PC-3 (cell line): ENCODE results near the gene SH3BP5L.

Source experiments
- EZH2 ChIP-seq: fragments of 300-600 bp; sonication (generic); IDR thresholded peaks from one replicate; pipeline ENCODE4 v1.6.1; 2017; ENCODE audit warnings: antibody characterized with exemption, mild to moderate bottlenecking, low read length; ENCODE audit not compliant: unreplicated experiment
- EZH2phosphoT487 ChIP-seq: fragments of 300-600 bp; sonication (generic); IDR thresholded peaks from 2 replicates; pipeline ENCODE4 v1.6.1; 2018; ENCODE audit warnings: mild to moderate bottlenecking, antibody characterized with exemption, low read length, borderline replicate concordance
- TF ChIP-seq, protein P1 (sequence below): fragments of 300-600 bp; sonication (generic); conservative IDR thresholded peaks from 2 replicates; pipeline ENCODE4 v1.5.1; 2017; ENCODE audit warnings: antibody characterized with exemption, low read depth, mild to moderate bottlenecking, low read length

DNA sequence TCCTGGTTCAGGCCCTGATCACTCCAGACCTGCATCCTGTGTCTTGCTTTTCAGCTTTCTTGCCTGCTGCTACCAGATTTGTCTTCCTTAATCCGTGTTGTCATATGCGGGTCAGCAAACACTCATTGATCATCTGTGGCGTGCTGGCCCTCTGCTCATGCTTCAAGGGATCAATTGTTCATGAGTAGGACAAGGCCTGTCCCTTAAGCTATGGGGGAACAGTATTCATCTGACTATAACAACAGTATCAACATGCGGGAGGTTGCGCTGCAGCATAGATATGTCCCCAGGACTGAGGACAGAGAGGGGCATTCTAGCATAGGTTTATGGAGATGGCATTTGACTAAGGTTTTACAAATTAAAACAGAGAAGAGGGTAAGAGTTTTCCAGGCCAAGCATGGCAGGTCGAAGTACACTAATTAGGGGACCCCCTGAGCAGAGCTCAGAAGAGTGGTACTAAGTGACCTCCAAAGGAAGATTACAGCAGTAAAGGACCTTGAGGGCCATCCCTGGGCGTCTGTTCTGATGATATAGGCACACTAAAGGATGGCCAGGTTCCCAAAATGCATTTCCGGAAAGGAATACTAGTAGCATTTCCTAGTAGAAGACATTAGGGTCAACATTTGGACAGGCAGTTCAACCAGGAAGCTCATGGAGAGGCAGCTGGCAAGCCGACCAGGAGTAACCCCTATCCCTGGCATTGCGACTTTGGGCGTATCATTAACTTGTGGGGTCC, 11.5 kb upstream of the SH3BP5L start:
- TF ChIP-seq, protein P1, sequence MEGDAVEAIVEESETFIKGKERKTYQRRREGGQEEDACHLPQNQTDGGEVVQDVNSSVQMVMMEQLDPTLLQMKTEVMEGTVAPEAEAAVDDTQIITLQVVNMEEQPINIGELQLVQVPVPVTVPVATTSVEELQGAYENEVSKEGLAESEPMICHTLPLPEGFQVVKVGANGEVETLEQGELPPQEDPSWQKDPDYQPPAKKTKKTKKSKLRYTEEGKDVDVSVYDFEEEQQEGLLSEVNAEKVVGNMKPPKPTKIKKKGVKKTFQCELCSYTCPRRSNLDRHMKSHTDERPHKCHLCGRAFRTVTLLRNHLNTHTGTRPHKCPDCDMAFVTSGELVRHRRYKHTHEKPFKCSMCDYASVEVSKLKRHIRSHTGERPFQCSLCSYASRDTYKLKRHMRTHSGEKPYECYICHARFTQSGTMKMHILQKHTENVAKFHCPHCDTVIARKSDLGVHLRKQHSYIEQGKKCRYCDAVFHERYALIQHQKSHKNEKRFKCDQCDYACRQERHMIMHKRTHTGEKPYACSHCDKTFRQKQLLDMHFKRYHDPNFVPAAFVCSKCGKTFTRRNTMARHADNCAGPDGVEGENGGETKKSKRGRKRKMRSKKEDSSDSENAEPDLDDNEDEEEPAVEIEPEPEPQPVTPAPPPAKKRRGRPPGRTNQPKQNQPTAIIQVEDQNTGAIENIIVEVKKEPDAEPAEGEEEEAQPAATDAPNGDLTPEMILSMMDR = no peak
- no peak for TF ChIP-seq EZH2
- no peak for TF ChIP-seq EZH2phosphoT487
